ENCODE data around the gene KLHDC3. TPM values are rescaled to one million over a fixed set of nuclear protein-coding genes. Genes with fewer than 3 reads are reported as not detected.

The KLHDC3 gene
- total and polyA plus RNA-seq, 2 of the 13 experiments (the other 11 are each of a cell fraction or from before 2014, with no cell fraction given): 78.3 to 91.5 TPM

GRCh38 chr6:43059168-43060033 lies 45.4 kb downstream of the KLHDC3 start, which contains the start of the genes KLC4 and MRPL2 (continued):
- TF ChIP-seq LCORL (IDR thresholded peaks at IDR 0.05) (no peak), LCORL (CRISPR knock-in tag; IDR thresholded peaks at IDR 0.05) (no peak), KAT8 (CRISPR knock-in tag; IDR thresholded peaks at IDR 0.05) (peak; percentile 98), ZNF891 (CRISPR knock-in tag; IDR thresholded peaks at IDR 0.05) (peak; percentile 87), MAFF (IDR thresholded peaks at IDR 0.05; ENCODE audit: low read depth, low read length) (no peak), GATAD1 (CRISPR knock-in tag; IDR thresholded peaks at IDR 0.05) (peak; percentile 99), PPARG (CRISPR knock-in tag; conservative IDR thresholded peaks at IDR 0.05) (0 out of 2 replicates have a peak, but pooled peaks have one; percentile 13), HOXA5 (CRISPR knock-in tag; IDR thresholded peaks at IDR 0.05) (0 out of 2 replicates have a peak, but pooled peaks have one; percentile 78), YEATS2 (CRISPR knock-in tag; IDR thresholded peaks at IDR 0.05; ENCODE audit: borderline replicate concordance) (peak; percentile 95), RELA (CRISPR knock-in tag; IDR thresholded peaks at IDR 0.05) (no peak), ZNF776 (CRISPR knock-in tag; IDR thresholded peaks at IDR 0.05) (no peak), ZNF446 (CRISPR knock-in tag; IDR thresholded peaks at IDR 0.05) (peak; percentile 37; the same call in 1 of the 2 replicates), HDAC1 (CRISPR knock-in tag; IDR thresholded peaks at IDR 0.05) (peak; percentile 94), TBX3 (IDR thresholded peaks at IDR 0.05; ENCODE audit: borderline replicate concordance) (peak; percentile 36; the same call in 1 of the 2 replicates), ZNF616 (CRISPR knock-in tag; IDR thresholded peaks at IDR 0.05; ENCODE audit: low read depth) (no peak), ZBTB3 (CRISPR knock-in tag; IDR thresholded peaks at IDR 0.05; ENCODE audit: borderline replicate concordance, low read depth) (0 out of 2 replicates have a peak, but pooled peaks have one; percentile 19), ZNF460 (CRISPR knock-in tag; IDR thresholded peaks at IDR 0.05; ENCODE audit: borderline replicate concordance) (no peak), ADNP (CRISPR knock-in tag; IDR thresholded peaks at IDR 0.05) (no peak), SMAD1 (CRISPR knock-in tag; IDR thresholded peaks at IDR 0.05; ENCODE audit: borderline replicate concordance, low read depth) (no peak), EHMT2 (IDR thresholded peaks at IDR 0.05; ENCODE audit: borderline replicate concordance, low read depth, low read length) (no peak), CREM (IDR thresholded peaks at IDR 0.05) (peak; percentile 100), CREM (CRISPR knock-in tag; IDR thresholded peaks at IDR 0.05) (peak; percentile 97)
- TF ChIP-seq, protein P1, sequence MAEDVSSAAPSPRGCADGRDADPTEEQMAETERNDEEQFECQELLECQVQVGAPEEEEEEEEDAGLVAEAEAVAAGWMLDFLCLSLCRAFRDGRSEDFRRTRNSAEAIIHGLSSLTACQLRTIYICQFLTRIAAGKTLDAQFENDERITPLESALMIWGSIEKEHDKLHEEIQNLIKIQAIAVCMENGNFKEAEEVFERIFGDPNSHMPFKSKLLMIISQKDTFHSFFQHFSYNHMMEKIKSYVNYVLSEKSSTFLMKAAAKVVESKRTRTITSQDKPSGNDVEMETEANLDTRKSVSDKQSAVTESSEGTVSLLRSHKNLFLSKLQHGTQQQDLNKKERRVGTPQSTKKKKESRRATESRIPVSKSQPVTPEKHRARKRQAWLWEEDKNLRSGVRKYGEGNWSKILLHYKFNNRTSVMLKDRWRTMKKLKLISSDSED (CRISPR knock-in tag; IDR thresholded peaks at IDR 0.05): no peak
- TF ChIP-seq, protein P2, sequence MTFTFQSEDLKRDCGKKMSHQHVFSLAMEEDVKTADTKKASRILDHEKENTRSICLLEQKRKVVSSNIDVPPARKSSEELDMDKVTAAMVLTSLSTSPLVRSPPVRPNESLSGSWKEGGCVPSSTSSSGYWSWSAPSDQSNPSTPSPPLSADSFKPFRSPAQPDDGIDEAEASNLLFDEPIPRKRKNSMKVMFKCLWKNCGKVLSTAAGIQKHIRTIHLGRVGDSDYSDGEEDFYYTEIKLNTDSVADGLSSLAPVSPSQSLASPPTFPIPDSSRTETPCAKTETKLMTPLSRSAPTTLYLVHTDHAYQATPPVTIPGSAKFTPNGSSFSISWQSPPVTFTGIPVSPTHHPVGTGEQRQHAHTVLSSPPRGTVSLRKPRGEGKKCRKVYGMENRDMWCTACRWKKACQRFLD (CRISPR knock-in tag; IDR thresholded peaks at IDR 0.05; ENCODE audit: borderline replicate concordance): no peak
- TF ChIP-seq, protein P3, sequence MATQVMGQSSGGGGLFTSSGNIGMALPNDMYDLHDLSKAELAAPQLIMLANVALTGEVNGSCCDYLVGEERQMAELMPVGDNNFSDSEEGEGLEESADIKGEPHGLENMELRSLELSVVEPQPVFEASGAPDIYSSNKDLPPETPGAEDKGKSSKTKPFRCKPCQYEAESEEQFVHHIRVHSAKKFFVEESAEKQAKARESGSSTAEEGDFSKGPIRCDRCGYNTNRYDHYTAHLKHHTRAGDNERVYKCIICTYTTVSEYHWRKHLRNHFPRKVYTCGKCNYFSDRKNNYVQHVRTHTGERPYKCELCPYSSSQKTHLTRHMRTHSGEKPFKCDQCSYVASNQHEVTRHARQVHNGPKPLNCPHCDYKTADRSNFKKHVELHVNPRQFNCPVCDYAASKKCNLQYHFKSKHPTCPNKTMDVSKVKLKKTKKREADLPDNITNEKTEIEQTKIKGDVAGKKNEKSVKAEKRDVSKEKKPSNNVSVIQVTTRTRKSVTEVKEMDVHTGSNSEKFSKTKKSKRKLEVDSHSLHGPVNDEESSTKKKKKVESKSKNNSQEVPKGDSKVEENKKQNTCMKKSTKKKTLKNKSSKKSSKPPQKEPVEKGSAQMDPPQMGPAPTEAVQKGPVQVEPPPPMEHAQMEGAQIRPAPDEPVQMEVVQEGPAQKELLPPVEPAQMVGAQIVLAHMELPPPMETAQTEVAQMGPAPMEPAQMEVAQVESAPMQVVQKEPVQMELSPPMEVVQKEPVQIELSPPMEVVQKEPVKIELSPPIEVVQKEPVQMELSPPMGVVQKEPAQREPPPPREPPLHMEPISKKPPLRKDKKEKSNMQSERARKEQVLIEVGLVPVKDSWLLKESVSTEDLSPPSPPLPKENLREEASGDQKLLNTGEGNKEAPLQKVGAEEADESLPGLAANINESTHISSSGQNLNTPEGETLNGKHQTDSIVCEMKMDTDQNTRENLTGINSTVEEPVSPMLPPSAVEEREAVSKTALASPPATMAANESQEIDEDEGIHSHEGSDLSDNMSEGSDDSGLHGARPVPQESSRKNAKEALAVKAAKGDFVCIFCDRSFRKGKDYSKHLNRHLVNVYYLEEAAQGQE (IDR thresholded peaks at IDR 0.05; ENCODE audit: borderline replicate concordance in 1 of 2, low read depth in 1 of 2, low read length in 2 of 2): peak in 1 of 2 experiments; percentile 71; a peak in 1 of 4 replicates
